Limb (tissue), 2 donors: Measurements from ENCODE around the gene EDDM13.
"Not testable (repeated sequence)": the region's sequence is repeated elsewhere in the genome, so short reads cannot be mapped to it uniquely, and the experiment has no call there.

Source experiments
- DNase-seq, 2 donors: peaks; one replicate each; pipeline ENCODE4 v3.0.0-alpha.2; 2016; ENCODE audit errors: extremely low spot score in 2 of 2

EDDM13 gene

GRCh38 chr19:56321254-56321988, 48.9 kb downstream of the EDDM13 start:
- DNase-seq = no peak

- DNase-seq = no peak
Measured at GRCh38 chr19:56321989-56322440, 49.5 kb downstream of the EDDM13 start.

- no peak for DNase-seq
Measured at GRCh38 chr19:56324436-56324835, 51.9 kb downstream of the EDDM13 start.

GRCh38 chr19:56332695-56333094, 60.1 kb downstream of the EDDM13 start:
- no peak for DNase-seq

- DNase-seq = peak in 1 of 2 donors; percentile 5
Measured at GRCh38 chr19:56333506-56333905, 61.0 kb downstream of the EDDM13 start.

GRCh38 chr19:56335371-56335770, 62.8 kb downstream of the EDDM13 start:
- not testable (repeated sequence) for DNase-seq

GRCh38 chr19:56337077-56337476, 64.5 kb downstream of the EDDM13 start:
- not testable (repeated sequence) for DNase-seq

- not testable (repeated sequence) for DNase-seq
Measured at GRCh38 chr19:56339031-56339430, 66.5 kb downstream of the EDDM13 start.

GRCh38 chr19:56341948-56342347, 69.4 kb downstream of the EDDM13 start:
- no peak for DNase-seq

GRCh38 chr19:56347163-56347778, 74.7 kb downstream of the EDDM13 start:
- DNase-seq = no peak

- DNase-seq = no peak
Measured at GRCh38 chr19:56348289-56348877, 75.8 kb downstream of the EDDM13 start.

- peak; percentile 58 to 75 for DNase-seq
Measured at GRCh38 chr19:56350416-56351045, 78.0 kb downstream of the EDDM13 start.

GRCh38 chr19:56351208-56351607, 78.7 kb downstream of the EDDM13 start:
- no peak for DNase-seq

- DNase-seq = no peak
Measured at GRCh38 chr19:56355517-56355916, 83.0 kb downstream of the EDDM13 start.

GRCh38 chr19:56356944-56357343, 84.4 kb downstream of the EDDM13 start:
- DNase-seq = no peak
